Left ventricle myocardium inferior (tissue), 1 donor: ENCODE measurements around the gene BRICD5. TPM values are rescaled to one million over a fixed set of nuclear protein-coding genes. Genes with fewer than 3 reads are reported as not detected.

Experiments
- DNase-seq: peaks from one replicate; pipeline ENCODE4 v3.0.0-alpha.2; 2020
- H3K27ac ChIP-seq: fragments of 200-600 bp; replicated peaks from 2 replicates; pipeline ENCODE4 v1.8.0; 2021
- H3K27me3 ChIP-seq: fragments of 200-600 bp; 2 replicates; pipeline ENCODE4 v1.8.0; 2021; ENCODE audit warnings: low read depth
- H3K36me3 ChIP-seq: fragments of 200-600 bp; 2 replicates; pipeline ENCODE4 v1.8.0; 2021
- H3K4me1 ChIP-seq: fragments of 200-600 bp; 2 replicates; pipeline ENCODE4 v1.8.0; 2021
- H3K4me3 ChIP-seq: fragments of 200-600 bp; 2 replicates; pipeline ENCODE4 v1.8.0; 2021; ENCODE audit warnings: mild to moderate bottlenecking, moderate library complexity
- H3K9me3 ChIP-seq: fragments of 200-600 bp; replicated peaks from 2 replicates; pipeline ENCODE4 v1.8.0; 2021
- intact Hi-C: fragments of 100-400 bp; cut with micrococcal nuclease; formaldehyde crosslinking; loops from one replicate; pipeline ENCODE4 v1.11.0; 2022
- total RNA-seq: library from RNA; stranded (reverse); fragmentation: NEBNext Ultra II Directional; extraction: Animal tissue kit (Norgen Biotek cat#: 25700); gene quantifications from one replicate; pipeline ENCODE4 v1.2.1, GENCODE V29; 2021
- TF ChIP-seq, protein P1 (sequence below): fragments of 200-600 bp; IDR thresholded peaks from 2 replicates; pipeline ENCODE4 v1.8.0; 2021; ENCODE audit warnings: antibody characterized with exemption, mild to moderate bottlenecking, borderline replicate concordance
- donor health status: DM: no; HTN: yes; CAD: no; lungs with severe emphysema.

BRICD5 gene
- total RNA-seq, 1 donor from 2014 or later: 10.9 TPM

- intact Hi-C loops: no loop called here
- DNase-seq: no peak
- Histone ChIP-seq H3K4me3 (no peak overlapping the region), H3K36me3 (no peaks in the 10 kb centered on the region), H3K9me3 (no peaks in the 10 kb centered on the region), H3K4me1 (peaks cover 18% of the 10 kb centered on the region), H3K27ac (no peak overlapping the region), H3K27me3 (peaks cover 42% of the 10 kb centered on the region)
- TF ChIP-seq, protein P1, sequence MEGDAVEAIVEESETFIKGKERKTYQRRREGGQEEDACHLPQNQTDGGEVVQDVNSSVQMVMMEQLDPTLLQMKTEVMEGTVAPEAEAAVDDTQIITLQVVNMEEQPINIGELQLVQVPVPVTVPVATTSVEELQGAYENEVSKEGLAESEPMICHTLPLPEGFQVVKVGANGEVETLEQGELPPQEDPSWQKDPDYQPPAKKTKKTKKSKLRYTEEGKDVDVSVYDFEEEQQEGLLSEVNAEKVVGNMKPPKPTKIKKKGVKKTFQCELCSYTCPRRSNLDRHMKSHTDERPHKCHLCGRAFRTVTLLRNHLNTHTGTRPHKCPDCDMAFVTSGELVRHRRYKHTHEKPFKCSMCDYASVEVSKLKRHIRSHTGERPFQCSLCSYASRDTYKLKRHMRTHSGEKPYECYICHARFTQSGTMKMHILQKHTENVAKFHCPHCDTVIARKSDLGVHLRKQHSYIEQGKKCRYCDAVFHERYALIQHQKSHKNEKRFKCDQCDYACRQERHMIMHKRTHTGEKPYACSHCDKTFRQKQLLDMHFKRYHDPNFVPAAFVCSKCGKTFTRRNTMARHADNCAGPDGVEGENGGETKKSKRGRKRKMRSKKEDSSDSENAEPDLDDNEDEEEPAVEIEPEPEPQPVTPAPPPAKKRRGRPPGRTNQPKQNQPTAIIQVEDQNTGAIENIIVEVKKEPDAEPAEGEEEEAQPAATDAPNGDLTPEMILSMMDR: no peak
These were observed 10.3 kb downstream of the BRICD5 start for GRCh38 chr16:2200313-2200712.

- no peak for DNase-seq
- peaks cover 48% of the 10 kb centered on the region for H3K27me3 ChIP-seq
- H3K27ac ChIP-seq: no peak overlapping the region
- H3K4me3 ChIP-seq: no peak overlapping the region
- intact Hi-C loops: no loop called here
- no peaks in the 10 kb centered on the region for H3K9me3 ChIP-seq
- H3K4me1 ChIP-seq: peaks cover 15% of the 10 kb centered on the region
- TF ChIP-seq, protein P1: no peak
- H3K36me3 ChIP-seq: no peaks in the 10 kb centered on the region
These were observed 11.0 kb downstream of the BRICD5 start for GRCh38 chr16:2199621-2200139.

DNA sequence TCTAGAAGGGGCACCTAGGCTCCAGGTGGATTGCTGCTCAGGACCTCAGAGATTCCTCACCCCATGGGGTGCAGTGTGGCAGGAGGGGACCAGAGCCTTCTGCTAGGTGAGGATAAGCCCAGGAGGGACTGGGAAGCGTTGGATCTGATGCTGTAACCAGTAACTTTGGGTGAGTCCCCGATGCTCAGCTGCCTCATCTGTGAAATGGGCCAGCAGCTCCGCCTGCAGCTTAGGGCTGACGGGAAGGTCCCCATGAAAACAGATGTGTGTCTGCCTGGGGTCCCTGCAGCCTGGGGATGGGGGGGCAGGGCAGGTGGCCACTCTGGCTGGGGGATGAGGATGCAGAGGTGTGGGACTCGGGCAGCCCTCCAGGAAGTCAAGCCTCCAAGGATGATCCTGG, 11.6 kb downstream of the BRICD5 start:
- TF ChIP-seq, protein P1: no peak
- DNase-seq: no peak
- no peaks in the 10 kb centered on the region for H3K36me3 ChIP-seq
- intact Hi-C loops: no loop called here
- H3K4me1 ChIP-seq: peaks cover 12% of the 10 kb centered on the region
- H3K9me3 ChIP-seq: no peaks in the 10 kb centered on the region
- peaks cover 54% of the 10 kb centered on the region for H3K27me3 ChIP-seq
- H3K27ac ChIP-seq: no peak overlapping the region
- no peak overlapping the region for H3K4me3 ChIP-seq

GRCh38 chr16:2198283-2198682, 12.4 kb downstream of the BRICD5 start:
- DNase-seq: no peak
- no peaks in the 10 kb centered on the region for H3K36me3 ChIP-seq
- peaks cover 62% of the 10 kb centered on the region for H3K27me3 ChIP-seq
- no peak overlapping the region for H3K27ac ChIP-seq
- H3K4me1 ChIP-seq: peaks cover 12% of the 10 kb centered on the region
- intact Hi-C loops: no loop called here
- TF ChIP-seq, protein P1: no peak
- no peaks in the 10 kb centered on the region for H3K9me3 ChIP-seq
- H3K4me3 ChIP-seq: no peak overlapping the region

DNA sequence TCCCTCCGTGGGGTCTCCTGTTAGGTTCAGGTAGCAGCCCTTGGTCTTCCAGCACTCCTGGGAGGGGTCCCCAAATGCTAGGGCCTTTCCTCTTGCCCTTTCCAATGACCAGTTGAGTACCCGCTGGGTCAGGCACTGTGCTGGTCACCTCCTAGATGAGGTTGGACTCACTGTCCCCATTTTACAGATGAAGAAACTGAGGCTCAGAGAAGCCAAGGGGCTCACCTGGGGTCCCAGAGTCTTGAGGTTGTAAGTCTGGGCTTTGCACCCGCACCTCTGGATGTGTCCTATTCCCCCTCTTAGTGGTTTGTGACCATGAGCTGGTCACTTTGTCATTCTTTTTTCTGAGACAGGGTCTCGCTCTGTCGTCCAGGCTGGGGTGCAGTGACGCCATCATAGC, 12.9 kb downstream of the BRICD5 start:
- Histone ChIP-seq H3K9me3 (no peaks in the 10 kb centered on the region), H3K4me3 (no peak overlapping the region), H3K4me1 (peaks cover 12% of the 10 kb centered on the region), H3K27me3 (peaks cover 62% of the 10 kb centered on the region), H3K27ac (no peak overlapping the region), H3K36me3 (no peaks in the 10 kb centered on the region)
- TF ChIP-seq, protein P1: no peak
- no peak for DNase-seq
- intact Hi-C loops: no loop called here
